H1 (cell line): ENCODE data around the gene UBN2.

Experiments used
- ATF3 ChIP-seq: IDR thresholded peaks from 2 replicates; pipeline ENCODE4 v1.6.1; 2011; ENCODE audit warnings: low read depth, mild to moderate bottlenecking, low read length; ENCODE audit not compliant: insufficient read depth
- CTCF ChIP-seq, 3 experiments: IDR thresholded peaks; 1 replicate in 2 of 3; 2 replicates in 1 of 3; pipeline versions ENCODE4 v1.5.1 to v1.6.1; 2011; ENCODE audit warnings: low read length in 3 of 3, mild to moderate bottlenecking in 3 of 3, inconsistent platforms in 2 of 3, low read depth in 1 of 3, moderate library complexity in 1 of 3; ENCODE audit not compliant: insufficient read depth in 1 of 3; ENCODE audit errors: control extremely low read depth in 1 of 3
- EP300 ChIP-seq, 2 experiments: IDR thresholded peaks; 1 replicate in 1 of 2; 2 replicates in 1 of 2; pipeline ENCODE4 v1.6.1; 2011 to 2012; ENCODE audit warnings: low read depth in 2 of 2, low read length in 2 of 2, mild to moderate bottlenecking in 2 of 2, borderline replicate concordance in 1 of 2, inconsistent platforms in 1 of 2, moderate library complexity in 1 of 2
- POLR2A ChIP-seq, 2 experiments: IDR thresholded peaks; 1 replicate in 1 of 2; 2 replicates in 1 of 2; pipeline ENCODE4 v1.6.1; 2011; ENCODE audit warnings: low read depth in 2 of 2, low read length in 2 of 2, mild to moderate bottlenecking in 2 of 2; ENCODE audit errors: control extremely low read depth in 1 of 2
- RFX5 ChIP-seq: IDR thresholded peaks from 2 replicates; pipeline ENCODE4 v1.6.1; 2011; ENCODE audit warnings: low read depth, low read length, improper control_type of control experiment, borderline replicate concordance
- SP1 ChIP-seq: IDR thresholded peaks from 2 replicates; pipeline ENCODE4 v1.6.1; 2011; ENCODE audit warnings: low read depth, low read length

- TF ChIP-seq CTCF (IDR thresholded peaks at IDR 0.05; ENCODE audit: control extremely low read depth in 1 of 3, insufficient read depth in 1 of 3, low read depth in 1 of 3, low read length in 3 of 3) = no peak
- no peak for TF ChIP-seq ATF3
- no peak for TF ChIP-seq RFX5
- no peak for TF ChIP-seq EP300 (IDR thresholded peaks at IDR 0.05; ENCODE audit: borderline replicate concordance in 1 of 2, low read depth in 2 of 2, low read length in 2 of 2)
- no peak for TF ChIP-seq POLR2A (IDR thresholded peaks at IDR 0.05; ENCODE audit: control extremely low read depth in 1 of 2, low read depth in 2 of 2, low read length in 2 of 2)
- no peak; the same call in 1 of the 2 replicates for TF ChIP-seq SP1
These were observed 110.8 kb downstream of the UBN2 start for GRCh38 chr7:139341776-139342226.
